HEK293T (cell line): ENCODE data around the gene FTHL17.

Source experiments
- ARNT ChIP-seq: fragments of 450-650 bp; IDR thresholded peaks from 2 replicates; pipeline ENCODE4 v1.6.1; 2017; ENCODE audit warnings: mild to moderate bottlenecking
- BHLHE40 ChIP-seq: fragments of 450-650 bp; IDR thresholded peaks from 2 replicates; pipeline ENCODE4 v1.6.1; 2016; ENCODE audit warnings: mild to moderate bottlenecking, moderate library complexity, borderline replicate concordance
- ELF4 ChIP-seq: fragments of 450-650 bp; IDR thresholded peaks from 2 replicates; pipeline ENCODE4 v1.6.1; 2017; ENCODE audit warnings: antibody characterized with exemption
- FOXA1 ChIP-seq: fragments of 450-650 bp; IDR thresholded peaks from 2 replicates; pipeline ENCODE4 v1.6.1; 2016; ENCODE audit warnings: mild to moderate bottlenecking
- FOXM1 ChIP-seq: fragments of 450-650 bp; IDR thresholded peaks from 2 replicates; pipeline ENCODE4 v1.6.1; 2017; ENCODE audit warnings: mild to moderate bottlenecking, borderline replicate concordance
- HDGF ChIP-seq: fragments of 450-650 bp; IDR thresholded peaks from 2 replicates; pipeline ENCODE4 v1.6.1; 2017; ENCODE audit warnings: antibody characterized with exemption, borderline replicate concordance
- LEF1 ChIP-seq: fragments of 450-650 bp; IDR thresholded peaks from 2 replicates; pipeline ENCODE4 v1.6.1; 2017; ENCODE audit warnings: mild to moderate bottlenecking, borderline replicate concordance
- NFRKB ChIP-seq: fragments of 450-650 bp; IDR thresholded peaks from 2 replicates; pipeline ENCODE4 v1.6.1; 2016; ENCODE audit warnings: mild to moderate bottlenecking, moderate library complexity
- SP1 ChIP-seq: fragments of 450-650 bp; IDR thresholded peaks from 2 replicates; pipeline ENCODE4 v1.6.1; 2017
- SUZ12 ChIP-seq: fragments of 450-650 bp; IDR thresholded peaks from 2 replicates; pipeline ENCODE4 v1.6.1; 2016; ENCODE audit warnings: mild to moderate bottlenecking
- TARDBP ChIP-seq: fragments of 450-650 bp; IDR thresholded peaks from 2 replicates; pipeline ENCODE4 v1.6.1; 2016
- ZNF384 ChIP-seq: fragments of 450-650 bp; IDR thresholded peaks from 2 replicates; pipeline ENCODE4 v1.6.1; 2016
- TF ChIP-seq, protein P1 (sequence below): fragments of 450-650 bp; IDR thresholded peaks from 2 replicates; pipeline ENCODE4 v1.6.1; 2016

DNA sequence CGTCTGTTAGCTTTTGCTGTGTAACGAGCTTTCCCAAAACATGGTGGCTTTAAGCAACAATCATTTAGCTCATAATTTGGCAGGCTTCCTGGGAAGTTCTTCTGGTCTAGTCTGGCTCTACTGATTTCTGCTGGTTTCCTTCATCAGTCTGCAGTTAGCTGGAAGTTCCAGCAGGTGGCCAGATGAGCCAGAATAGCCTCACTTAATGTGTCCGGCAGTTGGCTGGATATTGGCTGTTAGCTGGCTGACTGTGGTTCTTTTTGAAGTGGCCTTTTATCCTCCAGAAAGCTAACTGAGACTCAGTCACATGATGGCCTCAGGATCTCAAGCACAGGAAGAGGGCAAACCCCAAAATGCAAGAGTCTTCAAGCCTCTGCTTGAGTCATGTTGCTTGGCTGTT is 34.9 kb downstream of the FTHL17 start:
- TF ChIP-seq ARNT (no peak), SP1 (no peak), NFRKB (no peak), FOXA1 (no peak), ZNF384 (no peak), FOXM1 (no peak), ELF4 (no peak), TARDBP (no peak), HDGF (no peak), BHLHE40 (no peak), LEF1 (no peak), SUZ12 (no peak)
- TF ChIP-seq, protein P1, sequence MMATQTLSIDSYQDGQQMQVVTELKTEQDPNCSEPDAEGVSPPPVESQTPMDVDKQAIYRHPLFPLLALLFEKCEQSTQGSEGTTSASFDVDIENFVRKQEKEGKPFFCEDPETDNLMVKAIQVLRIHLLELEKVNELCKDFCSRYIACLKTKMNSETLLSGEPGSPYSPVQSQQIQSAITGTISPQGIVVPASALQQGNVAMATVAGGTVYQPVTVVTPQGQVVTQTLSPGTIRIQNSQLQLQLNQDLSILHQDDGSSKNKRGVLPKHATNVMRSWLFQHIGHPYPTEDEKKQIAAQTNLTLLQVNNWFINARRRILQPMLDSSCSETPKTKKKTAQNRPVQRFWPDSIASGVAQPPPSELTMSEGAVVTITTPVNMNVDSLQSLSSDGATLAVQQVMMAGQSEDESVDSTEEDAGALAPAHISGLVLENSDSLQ, result no peak
